Activated T-cell treated with anti-CD3 and anti-CD28 coated beads for 1 hour (primary cell): ENCODE measurements around the gene ASIC1.
"Not testable (repeated sequence)": the region's sequence is repeated elsewhere in the genome, so short reads cannot be mapped to it uniquely, and the experiment has no call there.

Experiments used
- DNase-seq: peaks from one replicate; pipeline ENCODE4 v3.0.0-alpha.2; 2020; ENCODE audit warnings: low read depth

The ASIC1 gene

GRCh38 chr12:50057000-50057841, at the start of gene ASIC1:
Gene ASIC1, plus strand, starts transcription at chr12:50057596. Its CDS starts 1,171 bp downstream, at chr12:50058767.
- DNase-seq: peak; percentile 29

DNA sequence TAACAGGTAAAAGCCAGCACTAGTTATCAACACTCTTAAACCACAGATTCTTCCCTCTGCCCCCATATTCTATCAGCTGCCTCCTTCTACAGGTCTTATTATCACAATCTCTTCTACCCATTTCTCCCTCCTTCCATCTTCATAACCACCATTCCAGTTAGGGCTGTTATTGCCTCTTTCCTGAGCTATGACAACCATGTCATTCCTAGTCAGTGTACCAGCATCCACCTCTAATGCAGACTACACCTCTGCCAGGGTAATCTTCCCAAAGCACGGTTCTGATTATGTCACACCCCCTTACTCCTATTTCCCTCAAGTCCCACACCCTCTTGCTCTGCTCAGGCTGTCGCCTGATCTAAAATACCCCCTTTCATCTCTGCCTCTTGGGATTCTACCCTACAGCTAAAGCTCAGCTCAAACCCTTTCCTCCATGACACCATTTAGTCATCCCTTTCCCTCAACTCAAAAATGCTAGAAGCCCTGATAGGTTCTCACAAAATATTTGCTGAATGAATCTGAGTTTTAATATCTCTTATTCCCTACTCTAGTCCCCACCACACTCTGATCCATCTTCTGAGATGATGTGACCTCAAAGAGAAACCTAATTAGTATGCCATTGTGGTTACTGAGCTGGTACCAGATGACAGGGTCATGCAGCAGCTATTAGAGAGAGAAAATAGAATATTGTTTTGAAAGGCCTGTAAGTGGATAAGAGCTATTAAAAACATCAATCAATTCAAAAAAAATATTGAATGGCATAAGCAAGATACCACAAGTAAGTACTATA, 43.8 kb upstream of the ASIC1 start:
- no peak for DNase-seq

DNA sequence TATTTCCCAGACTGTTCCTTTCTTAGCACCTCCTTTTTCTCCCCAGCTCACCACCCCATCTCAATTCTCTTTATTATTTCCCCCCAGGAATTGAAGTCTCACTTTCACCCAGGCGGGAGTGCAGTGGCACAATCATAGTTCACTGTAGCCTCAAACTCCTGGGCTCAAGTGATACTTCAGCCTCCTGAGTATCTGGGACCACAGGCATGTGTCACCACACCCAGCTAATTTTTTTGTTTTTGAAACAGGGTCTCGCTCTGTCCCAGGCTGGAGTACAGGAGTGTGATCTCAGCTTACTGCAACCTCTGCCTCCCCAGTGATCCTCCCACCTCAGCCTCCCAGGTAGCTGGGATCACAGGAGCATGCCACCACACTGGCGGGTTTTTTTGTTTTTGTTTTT, 43.1 kb upstream of the ASIC1 start:
- DNase-seq: no peak

DNA sequence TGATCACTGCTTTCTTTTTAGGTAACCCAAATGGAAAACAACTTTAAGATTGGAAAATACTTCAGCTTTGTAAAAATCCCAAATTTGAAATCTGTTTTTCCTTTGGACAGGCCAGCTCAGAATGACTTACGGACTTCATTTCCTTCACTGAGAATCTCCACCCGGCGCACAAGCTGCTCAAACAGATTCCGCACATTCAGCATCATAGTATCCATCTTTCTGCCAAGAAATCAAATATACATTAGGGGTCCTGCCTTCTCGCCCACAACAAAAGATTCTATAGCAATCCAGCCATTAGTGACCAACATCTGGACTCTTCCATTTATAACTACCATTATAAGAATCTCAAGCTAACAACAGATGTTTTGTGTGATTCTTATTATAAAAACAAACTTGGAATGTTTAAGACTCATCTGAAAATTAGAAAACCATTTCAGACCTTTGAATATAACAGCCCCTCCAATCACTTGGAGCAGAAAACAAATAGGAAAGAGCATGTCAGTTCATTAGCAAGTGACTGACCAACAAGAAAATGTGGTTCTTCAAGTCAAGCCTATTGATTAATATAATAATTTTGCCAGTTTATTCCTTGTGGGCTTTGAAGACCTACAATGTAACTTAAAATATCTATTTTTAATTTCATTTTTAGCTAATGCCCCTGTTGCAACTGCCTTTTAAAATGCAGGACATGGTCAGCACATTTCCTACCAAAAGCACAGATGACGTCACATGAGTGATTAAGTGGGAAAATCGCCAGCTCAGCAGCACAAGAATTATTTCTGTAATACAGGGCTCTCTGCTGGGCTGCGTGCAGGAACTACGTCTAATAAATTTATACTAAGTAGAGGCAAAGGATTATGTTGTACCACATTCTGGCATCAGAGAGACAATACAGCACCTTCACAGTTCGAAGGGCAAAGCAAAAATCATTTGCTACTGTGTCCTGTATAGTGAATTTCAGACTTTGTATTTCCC, 40.6 kb upstream of the ASIC1 start:
- no peak for DNase-seq

DNA sequence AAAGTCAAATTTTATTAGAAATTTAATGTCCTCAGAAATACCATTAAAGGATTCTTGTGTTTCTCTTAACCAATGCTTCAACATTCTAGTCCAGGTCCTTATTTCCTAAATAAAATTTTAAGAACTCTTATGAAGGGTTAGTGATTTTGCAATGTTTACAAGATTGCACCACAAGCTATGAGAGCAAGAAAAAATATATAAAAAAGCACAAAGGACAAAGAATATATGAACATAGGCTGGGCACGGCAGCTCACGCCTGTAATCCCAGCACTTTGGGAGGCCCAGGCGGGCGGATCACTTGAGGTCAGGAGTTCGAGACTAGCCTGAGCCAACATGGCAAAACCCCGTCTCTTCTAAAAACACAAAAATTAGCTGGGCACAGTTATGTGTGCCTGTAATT, 39.8 kb upstream of the ASIC1 start:
- DNase-seq: no peak

GRCh38 chr12:50018154-50018553, 39.2 kb upstream of the ASIC1 start:
- DNase-seq: no peak

DNA sequence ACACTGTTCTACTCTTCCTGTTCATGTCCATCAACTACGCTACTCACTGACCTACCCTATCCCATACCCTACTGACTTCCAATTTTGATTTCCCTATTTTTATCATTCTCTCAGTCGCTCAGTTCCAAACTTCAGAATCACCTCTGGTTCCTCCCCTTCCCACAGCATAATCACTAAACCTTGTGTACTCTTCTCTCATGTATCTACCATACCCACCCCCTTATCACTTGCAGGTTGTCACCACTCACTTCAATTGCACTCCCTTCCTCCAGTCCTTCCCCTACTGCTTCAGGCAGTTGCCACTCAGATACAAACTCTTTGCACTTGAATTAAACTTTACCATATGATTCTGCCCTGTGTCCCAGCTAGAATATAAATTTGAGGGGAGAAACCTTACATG, 38.4 kb upstream of the ASIC1 start:
- DNase-seq: no peak

- no peak for DNase-seq
Measured at GRCh38 chr12:50019524-50019923, 37.9 kb upstream of the ASIC1 start.

DNA sequence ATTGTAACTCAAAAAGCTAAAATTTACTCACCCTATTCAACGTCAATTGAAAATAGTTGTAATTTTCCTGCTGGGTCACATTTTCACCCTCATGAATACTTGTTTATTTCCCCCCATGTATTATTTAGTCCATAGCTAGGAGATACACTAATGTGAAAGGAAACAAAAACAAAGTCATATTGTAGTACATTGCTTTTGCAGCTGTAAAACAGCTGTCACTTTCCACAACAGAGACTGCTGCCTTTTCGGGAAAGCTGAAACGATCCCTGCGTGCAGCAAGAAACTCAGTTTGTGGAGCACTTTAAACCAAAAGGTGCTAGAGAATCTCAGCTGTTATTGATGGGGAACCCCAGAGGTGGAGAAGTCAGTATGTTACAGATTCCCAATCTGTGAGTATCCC, 36.4 kb upstream of the ASIC1 start:
- no peak for DNase-seq

DNA sequence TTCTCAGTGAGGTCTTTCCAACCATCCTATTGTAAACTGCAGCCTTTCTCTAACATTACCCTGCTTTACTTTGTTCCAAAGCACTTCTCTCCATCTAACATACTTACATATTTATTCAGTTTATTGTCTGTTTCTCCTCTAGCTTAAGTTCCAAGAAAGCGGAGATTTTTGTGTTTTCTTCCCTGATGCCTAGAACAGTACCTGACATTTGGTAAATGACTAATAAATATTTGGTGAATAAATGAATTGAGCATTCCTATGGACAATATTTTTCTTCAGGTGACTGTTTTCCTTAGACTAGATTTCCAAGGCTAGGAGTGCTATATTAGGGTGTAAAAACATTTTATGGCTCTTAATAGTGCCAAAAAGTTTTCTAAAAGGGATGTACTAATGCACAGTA, 34.5 kb upstream of the ASIC1 start:
- DNase-seq: no peak

GRCh38 chr12:50024227-50024626, 33.2 kb upstream of the ASIC1 start:
- DNase-seq: no peak

DNA sequence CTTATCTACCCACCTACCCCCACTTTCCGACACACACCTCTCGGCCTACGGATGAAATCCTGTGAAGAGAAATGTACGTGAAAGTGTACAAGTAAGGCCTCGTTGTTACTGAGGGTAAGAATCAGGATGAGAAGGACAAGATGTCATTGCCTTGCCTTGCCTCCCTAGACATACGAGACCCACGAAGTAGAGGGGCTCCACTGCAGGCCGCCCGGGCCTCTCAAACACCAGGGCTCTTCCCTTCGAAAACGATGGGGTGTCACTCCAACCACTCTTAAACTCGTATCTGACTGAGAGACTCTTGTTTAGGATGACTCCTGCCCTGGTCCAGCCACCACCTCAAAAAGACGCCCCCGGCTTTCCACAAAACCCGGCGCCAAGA, 32.6 kb upstream of the ASIC1 start:
- DNase-seq: no peak

DNA sequence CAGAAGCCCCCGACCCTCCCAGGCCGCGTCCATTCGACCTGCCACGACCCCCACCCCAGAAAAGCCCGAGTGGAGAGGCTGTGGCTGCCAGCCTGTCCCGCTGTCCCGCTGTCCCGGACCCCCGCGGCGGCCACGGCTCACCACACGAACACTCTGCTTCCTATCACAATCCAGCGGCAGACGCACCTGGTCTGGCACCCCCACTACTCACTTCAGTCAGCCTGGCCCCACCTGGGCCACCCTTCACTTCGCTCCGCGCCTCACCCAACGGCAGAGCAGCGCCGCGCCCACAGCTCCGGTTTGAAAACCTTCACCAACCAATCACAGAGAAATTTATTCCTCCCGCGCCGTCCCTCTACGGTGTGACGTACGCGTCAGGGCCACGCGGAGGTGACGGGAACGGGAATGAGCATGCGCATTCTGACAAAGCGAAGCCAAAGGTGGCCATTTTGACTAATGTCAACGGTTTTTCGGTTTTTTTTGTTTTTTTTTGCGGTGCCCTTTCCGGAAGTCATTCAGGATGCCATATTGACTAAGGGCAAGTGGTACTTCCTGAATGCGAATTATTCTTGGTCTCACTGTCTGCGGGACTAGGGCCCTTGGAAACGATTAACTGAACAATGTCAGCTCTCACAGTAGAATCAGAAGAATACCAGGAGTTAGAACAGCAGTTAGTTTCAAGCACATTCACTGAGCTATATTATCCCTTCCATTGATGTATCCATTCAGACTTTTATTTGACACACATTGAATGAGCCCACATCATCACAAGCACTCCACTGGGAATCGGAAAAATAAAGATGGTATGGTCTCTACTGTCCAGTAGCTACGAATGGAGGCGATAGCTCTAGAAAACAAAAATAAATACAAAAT, 32.0 kb upstream of the ASIC1 start, which contains the start of gene RACGAP1:
Gene RACGAP1, minus strand, starts transcription at position 308 of the 873 bp plus-strand sequence. CDS start 8,779 bp downstream, outside the sequence.
- peak; percentile 89 for DNase-seq

DNA sequence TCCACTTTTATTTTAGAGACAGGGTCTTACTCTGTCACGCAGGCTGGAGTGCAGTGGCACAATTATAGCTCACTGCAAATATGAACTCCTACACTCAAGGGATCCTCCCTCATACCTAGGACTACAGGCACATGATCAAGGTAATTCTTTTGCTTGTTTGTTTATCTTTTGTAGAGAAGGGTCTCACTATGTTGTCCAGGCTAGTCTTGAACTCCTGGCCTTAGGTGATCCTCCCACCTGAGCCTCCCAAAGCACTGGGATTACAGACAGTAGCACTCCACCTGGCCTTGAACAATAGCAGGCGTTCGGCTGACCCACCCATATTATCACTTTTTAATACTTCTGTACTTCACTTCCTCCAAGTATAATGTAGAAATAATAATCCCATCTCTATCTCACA, 30.7 kb upstream of the ASIC1 start:
- no peak for DNase-seq

- DNase-seq: not testable (repeated sequence)
Measured at GRCh38 chr12:50030449-50030848, 26.9 kb upstream of the ASIC1 start.

DNA sequence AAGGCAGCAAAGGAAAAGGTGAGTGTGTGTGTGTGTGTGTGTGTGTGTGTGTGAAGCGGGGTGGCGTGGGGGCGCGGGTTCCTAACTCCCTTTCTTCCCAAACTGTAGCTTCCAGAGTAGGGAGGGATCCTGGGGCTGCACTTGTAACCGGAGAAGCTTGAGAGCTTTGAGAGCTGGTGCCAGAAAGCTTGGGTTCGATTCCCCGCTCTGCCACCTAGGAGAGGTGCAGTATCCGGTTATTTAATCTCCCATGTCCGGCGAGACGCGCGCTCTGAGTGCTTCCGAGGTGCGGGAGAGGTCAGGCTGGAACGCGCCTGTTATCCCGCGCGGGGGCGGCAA, 24.9 kb upstream of the ASIC1 start:
- DNase-seq: no peak

DNA sequence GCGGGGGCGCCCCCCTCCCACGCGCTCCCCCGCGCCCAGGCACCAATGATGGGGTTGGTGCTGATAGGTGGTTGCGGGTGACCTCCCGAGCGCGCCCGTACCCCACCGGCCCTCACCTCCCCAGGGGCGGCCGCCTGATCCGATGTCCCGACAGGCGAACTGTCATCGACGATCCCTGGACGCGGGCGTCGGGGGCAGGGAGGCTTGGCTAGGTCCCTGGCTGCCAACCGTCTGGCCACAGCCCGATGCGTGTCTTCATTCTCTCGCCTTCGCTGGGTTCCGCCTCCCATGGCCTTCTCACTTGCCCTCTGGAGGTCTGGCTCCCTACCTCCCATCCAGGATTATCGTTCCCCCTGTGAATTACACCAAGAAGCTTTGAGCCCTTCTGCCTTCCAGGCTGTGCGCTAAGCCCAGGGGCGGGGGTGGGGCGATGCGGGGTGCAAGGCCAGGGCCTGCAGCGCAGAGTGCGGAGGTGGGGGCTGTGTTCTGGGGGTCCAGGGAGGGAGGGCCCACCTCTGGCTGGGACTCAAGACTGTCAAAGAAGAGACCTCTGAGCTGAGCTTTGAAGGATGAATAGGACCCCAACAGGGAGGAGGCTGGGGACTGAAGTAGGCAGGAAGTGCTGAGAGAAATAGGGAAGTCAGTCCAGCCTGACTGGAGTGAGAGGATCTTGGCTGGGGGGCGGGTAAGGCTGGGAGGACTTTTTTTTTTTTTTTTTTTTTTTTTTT, 24.4 kb upstream of the ASIC1 start:
- DNase-seq: no peak

DNA sequence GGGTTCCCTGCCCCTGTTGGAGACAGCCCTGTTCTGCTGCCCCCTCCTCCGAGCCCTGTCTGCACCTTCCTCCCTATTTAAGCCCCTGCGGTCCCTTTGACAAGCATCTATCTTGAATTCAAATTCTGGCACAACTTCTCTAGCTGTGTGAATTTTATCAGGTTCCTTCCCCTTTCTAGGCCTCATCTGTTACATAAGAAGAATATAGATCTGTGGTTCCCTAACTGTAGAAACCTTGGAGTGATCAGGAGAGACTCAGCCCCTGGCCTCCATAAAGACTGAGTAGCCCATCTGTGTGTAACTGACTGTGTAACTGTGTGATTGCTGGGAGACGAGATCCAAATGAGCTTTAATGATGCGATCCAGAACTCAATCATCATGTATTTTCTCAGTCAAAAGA, 19.1 kb upstream of the ASIC1 start:
- no peak for DNase-seq

- peak; percentile 86 for DNase-seq
Measured at GRCh38 chr12:50039151-50039835, 18.1 kb upstream of the ASIC1 start.

DNA sequence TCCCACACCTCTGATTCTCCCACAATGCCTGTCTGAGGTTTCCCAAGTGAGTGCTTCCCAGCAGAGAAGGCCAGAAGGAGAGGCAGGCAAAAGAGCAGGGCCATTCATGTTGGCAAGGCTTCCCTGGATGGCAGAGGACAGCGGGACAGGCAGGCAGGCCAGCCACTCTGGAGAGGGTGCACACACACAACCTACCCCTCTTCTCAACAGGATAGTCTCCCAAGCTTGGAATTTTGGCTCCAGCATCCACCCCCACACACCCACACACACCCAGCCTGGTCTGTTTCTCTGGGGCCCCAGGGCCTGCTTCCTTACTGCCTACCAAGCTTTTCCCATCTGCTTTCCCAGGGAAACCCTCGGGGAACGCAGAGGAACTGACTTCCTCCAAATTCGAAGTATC, 16.7 kb upstream of the ASIC1 start:
- no peak for DNase-seq
